OCI-LY7 (cell line): ENCODE results near the gene SLC26A8.

Source experiments
- CTCF ChIP-seq: fragments of 200-600 bp; sonication (generic); conservative IDR thresholded peaks from 2 replicates; pipeline ENCODE4 v1.5.1; 2014; ENCODE audit warnings: mild to moderate bottlenecking, antibody characterized with exemption, low read length, moderate library complexity, mixed read lengths
- EZH2phosphoT487 ChIP-seq: fragments of 200-600 bp; sonication (generic); IDR thresholded peaks from 2 replicates; pipeline ENCODE4 v1.6.1; 2018; ENCODE audit warnings: low read depth, borderline replicate concordance, mild to moderate bottlenecking, mixed run types, antibody characterized with exemption, low read length, moderate library complexity, mixed read lengths

- TF ChIP-seq CTCF (no peak), EZH2phosphoT487 (no peak)
Observed at GRCh38 chr6:35919085-35919826, 105.2 kb downstream of the SLC26A8 start.
